Cardiac fibroblast (primary cell): ENCODE data around the gene FAM72C.
"Not testable (repeated sequence)": the region's sequence is repeated elsewhere in the genome, so short reads cannot be mapped to it uniquely, and the experiment has no call there.

Experiments
- DNase-seq, 2 donors: peaks; one replicate each; pipeline versions ENCODE4 v3.0.0 to v3.0.0-alpha.2; 2010; ENCODE audit warnings: low read depth in 2 of 2
- H3K4me3 ChIP-seq, 2 donors: replicated peaks in 1 of 2; 1 replicate in 1 of 2; 2 replicates in 1 of 2; pipeline ENCODE4 v1.5.1; 2011; ENCODE audit warnings: low read depth in 2 of 2, low read length in 2 of 2, mild to moderate bottlenecking in 2 of 2, moderate library complexity in 1 of 2

The FAM72C gene

DNA sequence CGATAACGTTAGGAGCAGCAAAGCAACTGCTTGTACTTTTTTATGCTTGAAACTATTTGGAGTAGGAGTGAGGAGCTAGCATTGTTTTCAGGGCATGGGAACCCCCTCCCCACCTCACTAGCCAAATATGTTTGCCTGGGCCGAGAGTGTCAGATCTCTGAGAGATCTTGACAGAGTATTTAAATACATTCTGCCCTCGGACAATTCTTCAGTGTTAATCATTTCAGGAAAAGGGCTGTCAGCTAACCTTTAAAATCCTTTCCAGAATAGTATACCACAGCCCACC, 17.6 kb upstream of the FAM72C start:
- not testable (repeated sequence) for H3K4me3 ChIP-seq, DNase-seq

DNA sequence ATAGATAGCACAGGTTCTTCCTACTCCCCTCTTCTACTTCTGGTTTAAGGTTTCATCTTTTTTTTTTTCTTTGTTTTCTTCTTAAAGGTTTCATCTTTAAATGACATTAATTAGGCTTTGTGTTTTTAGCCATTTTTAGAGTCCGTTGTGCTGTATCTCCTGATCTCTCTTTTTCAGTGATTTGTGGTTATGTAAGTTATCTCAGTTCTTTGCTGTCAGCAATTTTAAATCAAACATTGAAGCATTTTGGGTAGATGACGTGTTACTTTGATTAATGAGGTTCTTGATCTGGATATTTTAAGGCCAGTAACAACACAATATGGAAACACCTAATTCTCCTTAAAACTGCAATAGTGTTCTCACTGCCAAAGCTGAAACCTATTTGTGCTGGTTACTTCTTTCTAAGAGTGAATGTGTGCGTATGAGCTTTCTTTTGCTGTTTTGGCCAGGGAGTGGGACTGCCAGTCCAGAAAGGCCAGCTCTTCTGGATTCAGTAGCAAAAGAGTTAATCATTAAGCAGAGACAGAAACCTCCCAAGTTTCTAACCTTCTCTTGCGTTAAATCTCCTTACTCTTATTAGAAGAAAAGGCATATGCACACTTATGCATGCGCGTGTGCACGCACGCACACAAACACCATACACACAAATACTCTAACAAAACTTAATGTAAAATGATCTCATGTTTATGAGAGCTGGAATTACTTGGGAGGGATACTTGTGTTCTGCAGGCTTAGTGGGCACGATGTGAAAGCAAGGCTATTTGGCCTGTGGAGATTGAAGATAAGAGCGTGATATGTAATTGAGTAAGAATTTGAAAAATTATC, 17.0 kb upstream of the FAM72C start:
- not testable (repeated sequence) for H3K4me3 ChIP-seq, DNase-seq

DNA sequence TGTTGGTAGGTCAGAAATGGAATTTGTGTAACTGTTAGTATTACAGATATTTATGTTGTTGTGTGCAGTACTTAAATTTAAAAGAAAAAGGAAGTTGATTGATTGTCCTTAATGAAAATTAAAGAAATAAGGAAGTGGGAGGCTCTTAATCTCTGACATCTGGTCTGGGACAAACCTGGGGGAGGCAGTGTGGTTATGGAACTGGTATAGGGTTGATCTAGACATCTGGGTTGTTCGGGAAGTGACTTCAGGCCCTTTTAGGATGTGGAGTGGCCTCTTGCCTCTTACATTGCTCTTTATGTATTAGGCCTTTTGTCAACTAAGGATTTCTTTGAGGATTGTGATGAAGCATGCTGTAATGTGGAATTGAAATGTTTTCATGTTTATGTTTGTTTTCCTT, 16.1 kb upstream of the FAM72C start:
- not testable (repeated sequence) for DNase-seq

DNA sequence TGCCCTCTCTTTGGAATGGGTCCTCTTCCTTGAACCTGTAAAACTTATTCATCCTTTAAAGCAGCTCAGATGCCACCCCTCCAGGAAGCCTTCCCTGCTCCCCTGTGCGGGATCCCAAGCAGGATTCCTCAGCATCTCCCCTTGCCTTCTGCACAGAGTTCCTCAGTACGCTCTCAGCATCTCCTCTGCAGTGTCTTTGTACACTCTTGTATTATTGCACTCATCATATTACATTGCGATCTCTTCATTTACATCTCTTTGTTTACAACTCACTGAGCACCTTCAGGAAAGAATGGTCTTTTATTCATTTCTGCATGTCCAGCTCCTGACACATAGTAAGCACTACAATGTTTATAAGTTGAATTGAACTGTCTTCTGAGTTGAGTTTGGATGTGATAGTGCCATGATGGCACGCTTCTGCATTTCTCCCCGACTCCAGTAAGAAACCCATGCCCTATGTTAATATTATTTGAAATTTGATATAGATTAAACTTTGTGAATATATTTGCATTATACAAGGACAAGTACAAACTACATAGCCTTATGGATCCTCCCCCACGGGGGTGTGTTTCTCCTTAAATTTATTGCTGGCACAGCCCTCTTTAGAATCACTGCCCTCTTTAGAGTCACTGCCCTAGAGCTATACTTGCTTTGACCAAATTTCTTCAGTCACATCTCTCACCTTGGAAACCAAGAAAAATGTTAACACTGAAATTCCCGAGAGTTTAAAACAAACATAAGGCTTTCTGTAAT, 13.1 kb upstream of the FAM72C start:
- DNase-seq, H3K4me3 ChIP-seq: not testable (repeated sequence)

More for the DNA sequence above, 16.1 kb upstream of the FAM72C start:
- not testable (repeated sequence) for H3K4me3 ChIP-seq

DNA sequence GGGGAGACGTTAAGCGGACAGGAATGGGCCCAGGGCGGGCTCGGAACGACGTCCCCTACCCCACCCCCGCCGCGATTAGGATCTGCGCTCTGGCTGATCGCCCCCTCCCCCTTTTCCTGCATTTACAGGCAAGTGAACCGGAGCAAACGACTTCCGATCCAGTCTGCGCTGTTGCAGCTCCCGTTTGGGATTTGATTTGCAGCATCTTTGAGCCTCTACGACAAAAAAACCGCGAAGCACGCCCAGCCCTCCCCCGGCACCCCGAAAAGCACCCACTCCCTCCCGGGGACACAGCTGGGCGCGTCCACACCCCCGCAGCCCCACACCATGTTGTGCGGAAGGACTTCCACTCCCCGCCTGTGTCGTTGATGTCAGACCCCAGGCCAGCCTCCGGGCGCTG, 2.6 kb upstream of the FAM72C start:
- peak overlapping the region; percentile 30 to 32 for H3K4me3 ChIP-seq

DNA sequence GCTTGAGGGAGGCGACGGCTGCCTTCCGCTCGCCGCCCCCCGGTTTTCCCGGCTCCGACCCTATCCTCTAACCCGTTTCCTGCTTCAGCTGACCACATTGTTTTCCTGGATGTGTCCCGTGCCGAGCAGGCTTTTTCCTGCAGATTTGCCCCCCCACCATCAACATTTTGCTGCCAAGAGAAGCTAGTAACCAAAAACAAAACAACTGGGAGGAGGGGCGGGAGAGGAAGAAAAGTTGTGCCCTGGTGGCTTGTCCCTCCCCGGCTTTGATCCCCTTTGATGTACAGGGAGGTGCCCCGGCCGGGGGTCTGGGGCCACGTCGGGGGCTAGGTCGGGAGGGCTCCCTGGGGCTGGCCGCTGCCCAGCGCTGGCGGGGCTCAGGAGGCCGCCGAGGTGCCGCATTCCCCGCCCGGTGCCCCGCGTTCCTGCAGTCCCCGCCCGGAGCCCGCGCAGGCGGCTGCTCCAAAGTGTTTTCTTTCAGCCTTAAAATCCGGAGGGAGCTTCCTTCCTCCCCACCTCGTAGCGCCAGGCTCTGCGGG, 2.2 kb upstream of the FAM72C start:
- not testable (repeated sequence) for DNase-seq
- H3K4me3 ChIP-seq: peak overlapping the region; percentile 21 to 28

More for the DNA sequence above, 2.6 kb upstream of the FAM72C start:
- not testable (repeated sequence) for DNase-seq

DNA sequence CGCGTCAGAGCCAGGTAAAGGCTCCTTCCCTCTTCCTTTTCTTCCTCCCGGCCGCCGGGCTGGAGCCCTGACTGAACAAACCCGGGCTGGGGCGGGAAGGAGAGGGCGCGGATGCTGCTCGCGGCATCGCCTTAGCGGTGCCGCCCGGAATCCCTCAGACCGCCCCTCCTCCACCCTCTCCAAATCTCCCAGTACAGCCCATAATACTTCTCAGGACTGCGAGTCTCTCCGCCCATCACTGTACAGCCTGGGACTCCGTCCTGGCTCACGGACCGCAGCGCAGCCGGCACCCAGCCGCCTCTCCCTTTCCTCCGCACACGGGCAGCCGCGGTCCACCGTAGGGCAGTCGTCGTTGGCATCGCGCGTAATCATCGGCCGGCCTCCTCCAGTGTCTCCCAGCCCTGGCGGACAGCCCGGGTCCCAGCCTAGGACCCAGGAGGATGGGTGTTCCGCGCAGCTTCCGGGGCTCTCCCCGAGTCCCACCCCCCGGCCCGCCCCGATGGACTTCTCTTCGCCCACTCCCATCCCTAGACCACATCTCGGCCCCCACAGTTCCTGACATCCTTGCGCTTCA, 1.1 kb upstream of the FAM72C start:
- DNase-seq, H3K4me3 ChIP-seq: not testable (repeated sequence)

DNA sequence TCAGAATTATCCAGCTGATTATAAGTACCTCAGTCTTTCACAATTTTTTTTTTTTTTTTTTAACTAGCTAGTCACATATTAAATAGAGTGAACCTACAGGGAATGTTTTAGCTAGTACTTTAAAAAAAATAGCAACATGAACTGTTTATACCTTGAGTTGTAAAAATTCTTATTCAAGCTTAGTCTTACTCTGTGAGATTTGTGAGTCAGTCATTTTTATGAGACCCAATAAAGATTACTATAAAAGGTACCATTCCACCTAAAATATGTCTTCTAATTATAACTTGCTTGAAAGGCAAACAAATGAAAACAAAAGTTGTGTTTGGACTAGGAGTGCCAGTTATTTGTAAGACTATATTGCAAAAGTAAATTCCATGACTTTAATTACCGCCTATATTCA, 5.9 kb downstream of the FAM72C start:
- not testable (repeated sequence) for DNase-seq, H3K4me3 ChIP-seq

DNA sequence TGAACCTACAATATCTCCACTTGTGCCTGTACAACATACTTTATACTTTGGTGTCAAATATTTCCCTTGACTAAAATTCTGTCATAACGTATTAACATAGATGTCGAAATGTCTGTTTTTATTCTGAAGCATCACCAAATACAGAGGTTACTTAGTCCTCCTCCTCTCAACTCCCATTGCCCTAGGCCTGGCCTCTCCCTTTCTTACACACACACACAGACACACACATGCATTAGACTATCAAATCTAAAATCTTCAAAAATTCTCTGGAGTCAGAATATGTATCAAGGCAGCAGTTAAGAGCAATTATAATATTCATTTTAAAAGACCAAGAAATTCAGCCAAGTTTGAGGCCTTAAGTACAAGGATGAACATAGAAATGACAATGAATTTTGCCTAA, 7.5 kb downstream of the FAM72C start:
- DNase-seq, H3K4me3 ChIP-seq: not testable (repeated sequence)

DNA sequence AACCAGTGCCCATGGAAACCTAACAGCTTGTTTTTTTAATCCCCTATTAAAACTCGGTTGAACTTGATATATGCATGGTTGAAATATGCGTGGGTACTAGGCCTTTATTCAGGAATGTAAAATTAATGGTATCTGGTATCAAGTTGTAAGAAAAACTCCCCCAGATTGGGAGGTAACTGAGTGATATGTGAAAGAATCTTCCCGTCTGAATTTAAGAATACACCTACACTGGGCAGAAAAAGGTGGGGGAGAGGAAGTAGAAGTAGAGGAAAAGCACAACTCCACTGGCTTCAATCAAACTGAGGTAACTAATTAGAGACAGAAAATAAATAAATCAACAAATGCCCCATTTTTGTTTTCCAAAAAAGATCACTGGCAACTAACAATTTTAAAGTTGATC, 15.9 kb downstream of the FAM72C start:
- not testable (repeated sequence) for DNase-seq, H3K4me3 ChIP-seq

DNA sequence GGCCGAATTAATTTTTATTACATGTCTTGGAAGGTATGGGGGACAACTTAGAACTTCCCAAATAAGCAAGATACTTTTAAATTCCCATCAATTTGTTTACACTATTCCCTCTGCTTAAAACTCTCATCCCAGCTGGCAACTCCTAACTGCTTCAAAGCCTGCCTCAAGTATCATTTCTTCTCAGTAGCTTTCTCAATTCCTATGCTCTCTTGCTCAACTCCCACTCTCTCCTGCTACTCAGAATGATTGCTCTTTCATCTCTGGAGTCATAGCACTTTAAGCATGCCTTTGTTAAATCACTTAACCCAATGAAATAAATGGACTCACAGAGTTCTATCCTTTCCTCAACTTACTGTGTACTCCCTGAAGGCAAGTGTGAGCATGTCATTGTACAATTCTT, 18.9 kb downstream of the FAM72C start:
- H3K4me3 ChIP-seq, DNase-seq: not testable (repeated sequence)

DNA sequence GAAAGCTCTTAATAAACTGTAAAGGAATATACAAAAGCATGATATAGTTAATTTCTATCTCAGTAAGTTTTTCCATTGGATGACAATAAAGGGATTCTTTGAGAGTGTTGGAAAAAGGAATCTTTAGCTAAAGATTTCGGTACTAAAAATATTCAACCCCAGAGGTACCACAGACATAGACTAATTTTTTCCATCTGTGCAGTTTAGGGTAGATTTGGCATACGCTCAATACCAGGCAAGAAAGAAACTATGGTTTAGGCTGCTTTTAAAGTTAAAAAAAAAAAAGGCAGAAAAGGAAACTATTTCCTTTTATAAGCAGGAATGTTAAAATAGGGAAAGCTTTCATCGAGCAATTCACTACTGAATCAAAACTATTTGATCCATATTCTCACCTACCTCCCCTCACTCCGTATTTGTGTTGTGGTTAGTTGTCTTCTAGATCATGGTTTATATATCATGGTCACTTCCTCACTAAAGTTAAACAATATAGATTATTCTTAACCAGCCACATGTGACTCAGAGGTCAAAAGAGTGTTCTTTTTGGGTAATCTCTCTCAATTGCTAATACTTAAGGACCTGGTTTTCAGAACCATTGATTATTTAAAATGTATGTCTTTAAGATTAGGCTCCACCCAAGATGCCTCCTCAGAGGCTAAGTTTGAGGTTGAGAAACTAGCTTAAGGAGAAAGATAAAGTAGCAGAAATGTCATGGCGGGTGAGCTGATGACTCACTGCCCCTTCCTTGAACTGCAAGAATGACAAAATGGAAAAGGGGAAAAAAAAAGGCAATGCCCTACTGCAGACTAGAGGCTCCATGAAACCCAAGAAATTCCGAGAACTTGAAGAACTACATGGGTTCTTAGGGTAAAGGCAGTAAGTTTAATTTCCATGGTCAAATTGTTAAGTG, 20.0 kb downstream of the FAM72C start:
- H3K4me3 ChIP-seq, DNase-seq: not testable (repeated sequence)

DNA sequence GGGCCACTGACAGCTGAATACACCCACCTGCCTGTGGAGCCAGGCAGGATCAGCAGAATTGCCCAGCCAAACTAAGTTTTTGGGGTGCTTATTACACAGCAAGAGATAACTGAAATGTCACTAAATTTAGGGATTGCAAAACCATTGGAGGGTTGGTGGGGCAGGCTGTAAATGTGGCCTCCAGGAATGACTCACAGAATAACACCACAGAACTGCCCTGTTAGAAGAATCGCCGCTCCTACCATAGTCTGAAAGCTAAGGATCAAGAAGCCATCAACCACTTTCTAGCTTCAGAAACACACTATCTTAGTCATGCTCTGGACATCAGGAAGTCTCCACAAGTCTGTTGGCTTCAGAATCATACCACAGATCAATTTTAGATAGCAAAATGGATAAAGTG, 24.0 kb downstream of the FAM72C start:
- DNase-seq, H3K4me3 ChIP-seq: not testable (repeated sequence)

DNA sequence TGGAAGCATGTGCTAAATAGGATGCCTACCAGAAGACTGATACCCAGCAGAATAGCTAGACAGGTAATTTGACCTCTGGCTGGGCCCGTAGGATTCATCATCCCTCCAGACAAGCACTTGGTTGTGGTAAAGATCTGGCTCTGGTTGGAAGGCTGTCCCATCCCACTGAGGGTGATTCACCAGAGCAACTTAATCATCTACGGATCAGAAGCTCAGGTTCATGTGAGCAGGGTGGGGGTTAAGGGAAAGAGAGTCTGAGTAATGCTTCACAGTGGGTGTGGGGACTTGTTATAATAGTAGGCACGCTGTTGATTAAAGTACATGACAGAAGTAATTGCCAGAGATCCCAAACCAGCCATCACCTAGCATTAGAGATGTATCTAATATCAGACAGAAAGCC, 26.5 kb downstream of the FAM72C start:
- not testable (repeated sequence) for H3K4me3 ChIP-seq, DNase-seq

DNA sequence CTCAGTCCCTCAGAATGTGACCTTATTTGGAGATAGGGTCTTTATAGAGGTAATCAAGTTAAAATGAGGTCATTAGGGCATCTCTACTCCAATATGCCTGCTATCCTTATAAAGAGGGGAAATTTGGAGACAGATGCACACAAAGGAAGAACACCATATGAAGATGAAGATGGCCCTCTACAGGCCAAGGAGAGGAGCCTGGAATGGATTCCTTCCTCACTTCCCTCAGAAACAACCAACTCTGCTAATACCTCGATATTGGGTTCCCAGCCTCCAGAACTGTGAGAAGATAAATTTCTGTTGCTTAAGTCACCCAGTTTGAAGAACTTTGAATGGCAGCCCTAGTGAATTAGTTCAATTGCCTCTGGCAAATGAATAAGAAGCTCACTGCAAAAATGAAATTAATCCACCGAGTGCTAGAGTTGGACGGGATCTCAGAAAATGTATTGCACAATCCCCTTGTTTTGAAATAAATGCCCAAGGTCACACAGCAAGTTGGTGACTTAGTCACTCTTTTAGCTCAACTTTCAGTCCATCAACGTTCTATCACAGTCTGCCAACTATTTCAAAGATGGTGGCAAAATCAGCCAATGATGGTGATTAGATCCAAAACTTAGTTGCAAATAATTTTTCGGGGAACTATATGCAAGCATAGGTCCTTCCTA, 27.1 kb downstream of the FAM72C start:
- not testable (repeated sequence) for DNase-seq

DNA sequence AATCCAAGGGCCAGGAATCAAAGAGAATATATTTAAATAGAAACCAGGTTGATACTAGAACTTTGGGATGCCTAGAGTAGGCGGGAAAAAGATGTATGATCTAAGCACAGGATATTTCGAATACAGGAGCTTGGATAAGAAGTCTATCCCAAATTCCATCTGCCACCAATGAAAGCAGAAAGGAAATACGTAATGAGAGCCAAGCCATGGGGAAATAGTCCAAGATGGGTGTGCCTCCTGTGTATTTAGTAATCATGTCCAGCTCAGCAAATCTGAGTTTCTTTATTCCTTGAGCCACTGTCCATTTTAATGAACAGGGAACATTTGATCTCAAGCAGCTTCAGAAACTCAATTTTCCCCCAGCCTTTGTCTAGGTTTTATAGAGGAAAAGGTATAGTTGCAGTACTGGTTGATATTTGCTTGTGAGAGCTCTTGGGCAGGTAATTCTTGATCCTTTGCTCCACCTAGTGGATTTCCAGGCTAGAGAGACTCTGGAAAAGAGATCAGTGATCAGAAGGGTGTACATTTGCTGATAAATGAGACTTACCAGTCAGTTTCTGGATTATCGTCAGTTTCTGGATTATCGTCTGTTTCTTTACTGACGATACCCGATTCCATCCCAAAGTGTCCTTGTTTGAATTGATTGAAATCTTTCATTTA, 28.3 kb downstream of the FAM72C start:
- H3K4me3 ChIP-seq, DNase-seq: not testable (repeated sequence)

More for the DNA sequence above, 27.1 kb downstream of the FAM72C start:
- H3K4me3 ChIP-seq: not testable (repeated sequence)
